ENCODE data around the gene NINJ2. TPM values are rescaled to one million over a fixed set of nuclear protein-coding genes. Genes with fewer than 3 reads are reported as not detected.

Gene NINJ2
- total RNA-seq, 1 donor from 2014 or later = 6.8 TPM

- H3K9me3 Mint-ChIP-seq = no peaks in the 10 kb centered on the region
- intact Hi-C loops (cut with micrococcal nuclease) = loop anchor here (5.0 kb wide), 1 partner anchor 1453 kb away; the partner anchor contains the start of gene DCP1B
- no peak overlapping the region for H3K4me3 Mint-ChIP-seq
- peaks cover 12% of the 10 kb centered on the region for H3K27me3 Mint-ChIP-seq (ENCODE audit: insufficient read depth)
- DNase-seq (ENCODE audit: low spot score) = no peak
- H3K36me3 Mint-ChIP-seq (ENCODE audit: low read depth) = peaks cover 6% of the 10 kb centered on the region
- H3K4me1 Mint-ChIP-seq (ENCODE audit: low read depth) = peaks cover 49% of the 10 kb centered on the region
- no peak overlapping the region for H3K27ac Mint-ChIP-seq
These were observed 113.7 kb downstream of the NINJ2 start for GRCh38 chr12:549476-550082.

GRCh38 chr12:547883-548470 is 115.3 kb downstream of the NINJ2 start:
- no peak overlapping the region for H3K27ac Mint-ChIP-seq
- intact Hi-C loops (cut with micrococcal nuclease) = loop anchor here (1.0 kb wide), 2 partner anchors 95 to 106 kb away; no protein-coding TSS in a partner anchor
- no peaks in the 10 kb centered on the region for H3K9me3 Mint-ChIP-seq
- no peak for DNase-seq (ENCODE audit: low spot score)
- H3K4me3 Mint-ChIP-seq = peak overlapping the region; percentile 40
- peaks cover 13% of the 10 kb centered on the region for H3K27me3 Mint-ChIP-seq (ENCODE audit: insufficient read depth)
- no peaks in the 10 kb centered on the region for H3K36me3 Mint-ChIP-seq (ENCODE audit: low read depth)
- peaks cover 38% of the 10 kb centered on the region for H3K4me1 Mint-ChIP-seq (ENCODE audit: low read depth)

GRCh38 chr12:546920-547845 is 116.1 kb downstream of the NINJ2 start:
- Mint-ChIP-seq H3K27ac (no peak overlapping the region), H3K4me1 (ENCODE audit: low read depth) (peaks cover 30% of the 10 kb centered on the region), H3K4me3 (peak overlapping the region; percentile 22), H3K9me3 (no peaks in the 10 kb centered on the region), H3K27me3 (ENCODE audit: insufficient read depth) (peaks cover 13% of the 10 kb centered on the region), H3K36me3 (ENCODE audit: low read depth) (no peaks in the 10 kb centered on the region)
- intact Hi-C loops (cut with micrococcal nuclease) = loop anchor here (1.0 kb wide), 2 partner anchors 94 to 105 kb away; no protein-coding TSS in a partner anchor
- DNase-seq (ENCODE audit: low spot score) = peak; percentile 68

GRCh38 chr12:546265-546919 is 116.9 kb downstream of the NINJ2 start:
- Mint-ChIP-seq H3K4me3 (no peak overlapping the region), H3K4me1 (ENCODE audit: low read depth) (peaks cover 22% of the 10 kb centered on the region), H3K27ac (no peak overlapping the region), H3K36me3 (ENCODE audit: low read depth) (no peaks in the 10 kb centered on the region), H3K27me3 (ENCODE audit: insufficient read depth) (peaks cover 15% of the 10 kb centered on the region), H3K9me3 (no peaks in the 10 kb centered on the region)
- intact Hi-C loops (cut with micrococcal nuclease) = no loop called here
- DNase-seq (ENCODE audit: low spot score) = no peak

GRCh38 chr12:545835-546234 is 117.4 kb downstream of the NINJ2 start:
- Mint-ChIP-seq H3K9me3 (no peaks in the 10 kb centered on the region), H3K4me1 (ENCODE audit: low read depth) (peaks cover 20% of the 10 kb centered on the region), H3K27me3 (ENCODE audit: insufficient read depth) (peaks cover 15% of the 10 kb centered on the region), H3K27ac (no peak overlapping the region), H3K4me3 (no peak overlapping the region), H3K36me3 (ENCODE audit: low read depth) (no peaks in the 10 kb centered on the region)
- intact Hi-C loops (cut with micrococcal nuclease) = no loop called here
- DNase-seq (ENCODE audit: low spot score) = no peak

GRCh38 chr12:544941-545635 is 118.2 kb downstream of the NINJ2 start:
- H3K27me3 Mint-ChIP-seq (ENCODE audit: insufficient read depth) = peaks cover 15% of the 10 kb centered on the region
- peaks cover 24% of the 10 kb centered on the region for H3K4me1 Mint-ChIP-seq (ENCODE audit: low read depth)
- no peak overlapping the region for H3K4me3 Mint-ChIP-seq
- no peaks in the 10 kb centered on the region for H3K9me3 Mint-ChIP-seq
- no peak overlapping the region for H3K27ac Mint-ChIP-seq
- H3K36me3 Mint-ChIP-seq (ENCODE audit: low read depth) = no peaks in the 10 kb centered on the region
- intact Hi-C loops (cut with micrococcal nuclease) = no loop called here
- no peak for DNase-seq (ENCODE audit: low spot score)

GRCh38 chr12:544142-544541 is 119.1 kb downstream of the NINJ2 start:
- intact Hi-C loops (cut with micrococcal nuclease) = no loop called here
- no peak overlapping the region for H3K4me3 Mint-ChIP-seq
- peaks cover 31% of the 10 kb centered on the region for H3K4me1 Mint-ChIP-seq (ENCODE audit: low read depth)
- H3K27me3 Mint-ChIP-seq (ENCODE audit: insufficient read depth) = peaks cover 13% of the 10 kb centered on the region
- no peaks in the 10 kb centered on the region for H3K9me3 Mint-ChIP-seq
- no peak for DNase-seq (ENCODE audit: low spot score)
- H3K27ac Mint-ChIP-seq = no peak overlapping the region
- peaks cover 1% of the 10 kb centered on the region for H3K36me3 Mint-ChIP-seq (ENCODE audit: low read depth)

- no peak overlapping the region for H3K4me3 Mint-ChIP-seq
- DNase-seq (ENCODE audit: low spot score) = no peak
- peaks cover 27% of the 10 kb centered on the region for H3K4me1 Mint-ChIP-seq (ENCODE audit: low read depth)
- H3K27ac Mint-ChIP-seq = no peak overlapping the region
- peaks cover 2% of the 10 kb centered on the region for H3K36me3 Mint-ChIP-seq (ENCODE audit: low read depth)
- peaks cover 13% of the 10 kb centered on the region for H3K27me3 Mint-ChIP-seq (ENCODE audit: insufficient read depth)
- no peaks in the 10 kb centered on the region for H3K9me3 Mint-ChIP-seq
- intact Hi-C loops (cut with micrococcal nuclease) = no loop called here
These were observed 120.2 kb downstream of the NINJ2 start for GRCh38 chr12:543114-543451.

- Mint-ChIP-seq H3K9me3 (no peaks in the 10 kb centered on the region), H3K27ac (no peak overlapping the region), H3K4me1 (ENCODE audit: low read depth) (peaks cover 27% of the 10 kb centered on the region), H3K4me3 (no peak overlapping the region), H3K27me3 (ENCODE audit: insufficient read depth) (peaks cover 13% of the 10 kb centered on the region), H3K36me3 (ENCODE audit: low read depth) (peaks cover 2% of the 10 kb centered on the region)
- DNase-seq (ENCODE audit: low spot score) = no peak
- intact Hi-C loops (cut with micrococcal nuclease) = no loop called here
These were observed 120.7 kb downstream of the NINJ2 start for GRCh38 chr12:542395-543113.

- Mint-ChIP-seq H3K9me3 (no peaks in the 10 kb centered on the region), H3K27ac (no peak overlapping the region), H3K27me3 (ENCODE audit: insufficient read depth) (peaks cover 13% of the 10 kb centered on the region), H3K4me1 (ENCODE audit: low read depth) (peaks cover 27% of the 10 kb centered on the region), H3K36me3 (ENCODE audit: low read depth) (peaks cover 2% of the 10 kb centered on the region), H3K4me3 (no peak overlapping the region)
- DNase-seq (ENCODE audit: low spot score) = no peak
- intact Hi-C loops (cut with micrococcal nuclease) = no loop called here
These were observed 121.4 kb downstream of the NINJ2 start for GRCh38 chr12:541676-542324.

- no peaks in the 10 kb centered on the region for H3K9me3 Mint-ChIP-seq
- peak overlapping the region; percentile 80 for H3K27ac Mint-ChIP-seq
- H3K4me3 Mint-ChIP-seq = no peak overlapping the region
- peaks cover 6% of the 10 kb centered on the region for H3K27me3 Mint-ChIP-seq (ENCODE audit: insufficient read depth)
- H3K36me3 Mint-ChIP-seq (ENCODE audit: low read depth) = peaks cover 2% of the 10 kb centered on the region
- intact Hi-C loops (cut with micrococcal nuclease) = no loop called here
- DNase-seq (ENCODE audit: low spot score) = no peak
- peaks cover 21% of the 10 kb centered on the region for H3K4me1 Mint-ChIP-seq (ENCODE audit: low read depth)
These were observed 123.5 kb downstream of the NINJ2 start for GRCh38 chr12:539540-540310.
